ENCODE measurements around the gene RASGRP1. TPM values are rescaled to one million over a fixed set of nuclear protein-coding genes. Genes with fewer than 3 reads are reported as not detected.
"Not testable (repeated sequence)": the region's sequence is repeated elsewhere in the genome, so short reads cannot be mapped to it uniquely, and the experiment has no call there.

RASGRP1 gene
- total RNA-seq, 2 experiments from 2014 or later = 200 to 208 TPM

- no peak for DNase-seq
- ChIA-PET POLR2A (interaction anchor here (1.2 kb wide), 1 partner anchor 34 kb away, joined by 3 read pairs; the partner anchor contains the start of gene RASGRP1), CTCF (interaction anchor here (0.9 to 1.4 kb wide), 4 partner anchors 8 to 84 kb away, joined by 3 to 8 read pairs (median 4); partner anchors contain the start of gene RASGRP1)
- no peak overlapping the region for H3K4me3 Mint-ChIP-seq
- peaks cover 3% of the 10 kb centered on the region for H3K9me3 Mint-ChIP-seq
- H3K36me3 Mint-ChIP-seq (ENCODE audit: low read depth) = peaks cover 6% of the 10 kb centered on the region
- H3K4me1 Mint-ChIP-seq = no peaks in the 10 kb centered on the region
- no peak overlapping the region for H3K27ac Mint-ChIP-seq
- H3K27me3 Mint-ChIP-seq = no peaks in the 10 kb centered on the region
Observed at GRCh38 chr15:38598749-38599148, 34.1 kb upstream of the RASGRP1 start.

- H3K4me3 Mint-ChIP-seq = no peak overlapping the region
- DNase-seq = no peak
- no peak overlapping the region for H3K27ac Mint-ChIP-seq
- H3K9me3 Mint-ChIP-seq = peaks cover 3% of the 10 kb centered on the region
- ChIA-PET POLR2A (interaction anchor here (1.2 kb wide), 1 partner anchor 32 kb away, joined by 3 read pairs; the partner anchor contains the start of gene RASGRP1), CTCF (interaction anchor here (1.4 kb wide), 1 partner anchor 8 kb away, joined by 3 read pairs; no protein-coding TSS in a partner anchor)
- no peaks in the 10 kb centered on the region for H3K27me3 Mint-ChIP-seq
- no peaks in the 10 kb centered on the region for H3K4me1 Mint-ChIP-seq
- peaks cover 6% of the 10 kb centered on the region for H3K36me3 Mint-ChIP-seq (ENCODE audit: low read depth)
Observed at GRCh38 chr15:38597219-38597800, 32.7 kb upstream of the RASGRP1 start.

- no peak overlapping the region for H3K27ac Mint-ChIP-seq
- H3K4me3 Mint-ChIP-seq = no peak overlapping the region
- H3K27me3 Mint-ChIP-seq = peaks cover 2% of the 10 kb centered on the region
- DNase-seq = no peak
- POLR2A ChIA-PET = no interaction called here
- peaks cover 6% of the 10 kb centered on the region for H3K36me3 Mint-ChIP-seq (ENCODE audit: low read depth)
- peaks cover 3% of the 10 kb centered on the region for H3K9me3 Mint-ChIP-seq
- H3K4me1 Mint-ChIP-seq = peaks cover 13% of the 10 kb centered on the region
- CTCF ChIA-PET = no interaction called here
Observed at GRCh38 chr15:38593524-38593923, 28.9 kb upstream of the RASGRP1 start.

GRCh38 chr15:38589502-38589901 lies 24.9 kb upstream of the RASGRP1 start:
- POLR2A ChIA-PET = interaction anchor here (1.2 to 1.6 kb wide), 3 partner anchors 11 to 63 kb away, joined by 4 to 5 read pairs (median 5); no protein-coding TSS in a partner anchor
- H3K27me3 Mint-ChIP-seq = peaks cover 2% of the 10 kb centered on the region

GRCh38 chr15:38588672-38589071 lies 24.1 kb upstream of the RASGRP1 start:
- POLR2A ChIA-PET = interaction anchor here (1.0 to 2.4 kb wide), 4 partner anchors 23 to 96 kb away, joined by 3 to 13 read pairs (median 4); partner anchors contain the start of gene RASGRP1

More at GRCh38 chr15:38589502-38589901, 24.9 kb upstream of the RASGRP1 start:
- Mint-ChIP-seq H3K4me3 (no peak overlapping the region), H3K4me1 (peaks cover 32% of the 10 kb centered on the region), H3K27ac (no peak overlapping the region), H3K9me3 (peaks cover 7% of the 10 kb centered on the region), H3K36me3 (ENCODE audit: low read depth) (peaks cover 15% of the 10 kb centered on the region)
- no peak for DNase-seq
- CTCF ChIA-PET = interaction anchor here (1.1 kb wide), 2 partner anchors 9 to 26 kb away, joined by 3 read pairs; no protein-coding TSS in a partner anchor

GRCh38 chr15:38587214-38587613 lies 22.6 kb upstream of the RASGRP1 start:
- Mint-ChIP-seq H3K36me3 (ENCODE audit: low read depth) (peaks cover 16% of the 10 kb centered on the region), H3K27me3 (peaks cover 2% of the 10 kb centered on the region), H3K9me3 (peaks cover 19% of the 10 kb centered on the region), H3K27ac (no peak overlapping the region), H3K4me3 (no peak overlapping the region), H3K4me1 (peaks cover 32% of the 10 kb centered on the region)
- no peak for DNase-seq
- ChIA-PET POLR2A (interaction anchor here (1.0 to 2.4 kb wide), 7 partner anchors 9 to 97 kb away, joined by 3 to 13 read pairs (median 3); partner anchors contain the start of gene RASGRP1), CTCF (interaction anchor here (0.8 to 1.2 kb wide), 3 partner anchors 22 to 104 kb away, joined by 3 to 4 read pairs (median 3); partner anchors contain the start of gene RASGRP1)

More at GRCh38 chr15:38588672-38589071, 24.1 kb upstream of the RASGRP1 start:
- H3K36me3 Mint-ChIP-seq (ENCODE audit: low read depth) = peaks cover 16% of the 10 kb centered on the region
- CTCF ChIA-PET = interaction anchor here (1.1 kb wide), 2 partner anchors 10 to 25 kb away, joined by 3 read pairs; no protein-coding TSS in a partner anchor
- H3K4me3 Mint-ChIP-seq = no peak overlapping the region
- no peak for DNase-seq
- H3K27me3 Mint-ChIP-seq = peaks cover 2% of the 10 kb centered on the region
- H3K9me3 Mint-ChIP-seq = peaks cover 14% of the 10 kb centered on the region
- no peak overlapping the region for H3K27ac Mint-ChIP-seq
- peaks cover 32% of the 10 kb centered on the region for H3K4me1 Mint-ChIP-seq

GRCh38 chr15:38586005-38586404 lies 21.4 kb upstream of the RASGRP1 start:
- Mint-ChIP-seq H3K9me3 (peaks cover 19% of the 10 kb centered on the region), H3K36me3 (ENCODE audit: low read depth) (peaks cover 22% of the 10 kb centered on the region)
- CTCF ChIA-PET = not testable (repeated sequence)

GRCh38 chr15:38578626-38579025 lies 14.0 kb upstream of the RASGRP1 start:
- H3K27me3 Mint-ChIP-seq = no peaks in the 10 kb centered on the region
- H3K4me3 Mint-ChIP-seq = no peak overlapping the region
- H3K27ac Mint-ChIP-seq = no peak overlapping the region
- peaks cover 20% of the 10 kb centered on the region for H3K4me1 Mint-ChIP-seq
- H3K36me3 Mint-ChIP-seq (ENCODE audit: low read depth) = peaks cover 12% of the 10 kb centered on the region
- ChIA-PET POLR2A (interaction anchor here (0.7 to 1.2 kb wide), 5 partner anchors 9 to 94 kb away, joined by 3 to 4 read pairs (median 3); no protein-coding TSS in a partner anchor), CTCF (interaction anchor here (0.5 to 1.1 kb wide), 3 partner anchors 15 to 185 kb away, joined by 3 to 4 read pairs (median 3); partner anchors contain the start of gene RASGRP1)
- DNase-seq = no peak
- peaks cover 10% of the 10 kb centered on the region for H3K9me3 Mint-ChIP-seq

More at GRCh38 chr15:38586005-38586404, 21.4 kb upstream of the RASGRP1 start:
- POLR2A ChIA-PET, H3K27me3 Mint-ChIP-seq, H3K4me3 Mint-ChIP-seq, DNase-seq, H3K27ac Mint-ChIP-seq: not testable (repeated sequence)
- H3K4me1 Mint-ChIP-seq = peaks cover 32% of the 10 kb centered on the region

- POLR2A ChIA-PET = interaction anchor here (1.1 to 2.5 kb wide), 6 partner anchors 10 to 119 kb away, joined by 3 to 10 read pairs (median 4); no protein-coding TSS in a partner anchor
- no peak overlapping the region for H3K4me3 Mint-ChIP-seq
- no peaks in the 10 kb centered on the region for H3K27me3 Mint-ChIP-seq
- H3K9me3 Mint-ChIP-seq = peaks cover 5% of the 10 kb centered on the region
- CTCF ChIA-PET = interaction anchor here (0.8 to 1.8 kb wide), 4 partner anchors 13 to 123 kb away, joined by 3 to 7 read pairs (median 3); partner anchors contain the start of gene RASGRP1
- DNase-seq = no peak
- H3K4me1 Mint-ChIP-seq = peaks cover 20% of the 10 kb centered on the region
- H3K36me3 Mint-ChIP-seq (ENCODE audit: low read depth) = peaks cover 14% of the 10 kb centered on the region
- H3K27ac Mint-ChIP-seq = no peak overlapping the region
Observed at GRCh38 chr15:38577424-38577987, 12.9 kb upstream of the RASGRP1 start.

- POLR2A ChIA-PET = interaction anchor here (0.9 to 2.5 kb wide), 5 partner anchors 10 to 119 kb away, joined by 3 to 10 read pairs (median 4); no protein-coding TSS in a partner anchor
Observed at GRCh38 chr15:38576837-38577236, 12.2 kb upstream of the RASGRP1 start.

GRCh38 chr15:38576261-38576660 lies 11.6 kb upstream of the RASGRP1 start:
- ChIA-PET POLR2A (interaction anchor here (0.9 to 2.5 kb wide), 4 partner anchors 9 to 97 kb away, joined by 4 to 10 read pairs (median 5); no protein-coding TSS in a partner anchor), CTCF (interaction anchor here (0.8 kb wide), 1 partner anchor 114 kb away, joined by 3 read pairs; no protein-coding TSS in a partner anchor)
- Mint-ChIP-seq H3K36me3 (ENCODE audit: low read depth) (peaks cover 16% of the 10 kb centered on the region), H3K4me1 (peaks cover 20% of the 10 kb centered on the region), H3K27me3 (no peaks in the 10 kb centered on the region), H3K27ac (no peak overlapping the region), H3K4me3 (no peak overlapping the region), H3K9me3 (peaks cover 11% of the 10 kb centered on the region)
- DNase-seq = no peak

More at GRCh38 chr15:38576837-38577236, 12.2 kb upstream of the RASGRP1 start:
- H3K36me3 Mint-ChIP-seq (ENCODE audit: low read depth) = peaks cover 18% of the 10 kb centered on the region
- H3K27me3 Mint-ChIP-seq = no peaks in the 10 kb centered on the region
- no peak overlapping the region for H3K27ac Mint-ChIP-seq
- CTCF ChIA-PET = interaction anchor here (0.8 to 1.8 kb wide), 3 partner anchors 107 to 123 kb away, joined by 3 to 7 read pairs (median 3); no protein-coding TSS in a partner anchor
- peaks cover 9% of the 10 kb centered on the region for H3K9me3 Mint-ChIP-seq
- H3K4me3 Mint-ChIP-seq = no peak overlapping the region
- peaks cover 20% of the 10 kb centered on the region for H3K4me1 Mint-ChIP-seq
- DNase-seq = no peak

- H3K4me3 Mint-ChIP-seq = peak overlapping the region; percentile 92
- POLR2A ChIA-PET = interaction anchor here (0.9 to 12.0 kb wide), 13 partner anchors 8 to 126 kb away, joined by 3 to 1063 read pairs (median 22); no protein-coding TSS in a partner anchor
- CTCF ChIA-PET = interaction anchor here (1.0 to 12.8 kb wide), 8 partner anchors 13 to 127 kb away, joined by 3 to 731 read pairs (median 62); no protein-coding TSS in a partner anchor
- no peak for DNase-seq
- peaks cover 39% of the 10 kb centered on the region for H3K4me1 Mint-ChIP-seq
- H3K27ac Mint-ChIP-seq = peak overlapping the region; percentile 92
- no peaks in the 10 kb centered on the region for H3K27me3 Mint-ChIP-seq
- peaks cover 11% of the 10 kb centered on the region for H3K9me3 Mint-ChIP-seq
- H3K36me3 Mint-ChIP-seq (ENCODE audit: low read depth) = peaks cover 58% of the 10 kb centered on the region
Observed at GRCh38 chr15:38565287-38565670, 665 bp upstream of the RASGRP1 start.
